CD14-positive monocyte (primary cell): ENCODE measurements around the gene CCDC178. TPM values are rescaled to one million over a fixed set of nuclear protein-coding genes. Genes with fewer than 3 reads are reported as not detected.

ENCODE experiments used
- DNase-seq, 3 donors: peaks; one replicate each; pipeline ENCODE4 v3.0.0-alpha.2; 2011 to 2022
- H2AFZ ChIP-seq: 2 replicates; pipeline ENCODE4 v1.6.0; 2012; ENCODE audit warnings: mild to moderate bottlenecking, low read depth, low read length, inconsistent platforms; ENCODE audit not compliant: insufficient read depth, poor library complexity, severe bottlenecking
- H3K27ac ChIP-seq, 2 donors: 1 replicate in 1 of 2; 2 replicates in 1 of 2; pipeline ENCODE4 v1.5.1; 2012 to 2013; ENCODE audit warnings: low read length in 2 of 2, control low read depth in 1 of 2, inconsistent platforms in 1 of 2, low read depth in 1 of 2, mild to moderate bottlenecking in 1 of 2
- H3K27me3 ChIP-seq, 2 donors: one replicate each; pipeline versions ENCODE4 v1.6.0 to v1.6.1; 2011 to 2013; ENCODE audit warnings: low read length in 2 of 2; ENCODE audit not compliant: control insufficient read depth in 2 of 2, insufficient read depth in 2 of 2
- H3K36me3 ChIP-seq, 2 donors: replicated peaks in 1 of 2; 1 replicate in 1 of 2; 2 replicates in 1 of 2; pipeline versions ENCODE4 v1.5.1 to v1.6.1; 2012 to 2013; ENCODE audit warnings: low read length in 2 of 2, control low read depth in 1 of 2, inconsistent platforms in 1 of 2, mild to moderate bottlenecking in 1 of 2; ENCODE audit not compliant: insufficient read depth in 2 of 2, control insufficient read depth in 1 of 2
- H3K4me1 ChIP-seq, 2 donors: 1 replicate in 1 of 2; 2 replicates in 1 of 2; pipeline versions ENCODE4 v1.5.1 to v1.6.1; 2012 to 2013; ENCODE audit warnings: low read length in 2 of 2, control low read depth in 1 of 2, inconsistent platforms in 1 of 2, mild to moderate bottlenecking in 1 of 2, moderate library complexity in 1 of 2; ENCODE audit not compliant: insufficient read depth in 2 of 2, control insufficient read depth in 1 of 2
- H3K4me2 ChIP-seq: replicated peaks from 2 replicates; pipeline ENCODE3; 2012; ENCODE audit warnings: low read length, moderate library complexity, mild to moderate bottlenecking; ENCODE audit not compliant: poor library complexity, severe bottlenecking; ENCODE audit errors: extremely low read depth
- H3K4me3 ChIP-seq, 3 experiments: fragments of 200-600 bp in 1 of 3; sonication (generic) in 1 of 3; replicated peaks in 1 of 3; 1 replicate in 2 of 3; 2 replicates in 1 of 3; pipeline ENCODE4 v1.5.1; 2011 to 2013; ENCODE audit warnings: low read length in 3 of 3, mild to moderate bottlenecking in 3 of 3, control low read depth in 2 of 3, low read depth in 2 of 3, inconsistent platforms in 1 of 3, moderate library complexity in 1 of 3
- H3K79me2 ChIP-seq: 2 replicates; pipeline ENCODE4 v1.6.0; 2012; ENCODE audit warnings: mild to moderate bottlenecking, control low read depth, inconsistent platforms, low read length, moderate library complexity; ENCODE audit not compliant: insufficient read depth
- H3K9ac ChIP-seq: 2 replicates; pipeline ENCODE4 v1.6.0; 2017; ENCODE audit warnings: low read length, mild to moderate bottlenecking; ENCODE audit not compliant: insufficient read depth, poor library complexity, severe bottlenecking
- H3K9me3 ChIP-seq, 2 donors: replicated peaks in 1 of 2; 1 replicate in 1 of 2; 2 replicates in 1 of 2; pipeline versions ENCODE4 v1.5.1 to v1.6.1; 2012 to 2013; ENCODE audit warnings: low read length in 2 of 2, control low read depth in 1 of 2; ENCODE audit not compliant: control insufficient read depth in 1 of 2, insufficient read depth in 1 of 2
- H4K20me1 ChIP-seq: 2 replicates; pipeline ENCODE4 v1.6.0; 2012; ENCODE audit warnings: mild to moderate bottlenecking, low read length, control low read depth, moderate library complexity; ENCODE audit not compliant: insufficient read depth
- H3K27ac Mint-ChIP-seq, 7 donors: one replicate each; pipeline ENCODE4 v1.8.0; 2020; ENCODE audit warnings: mild to moderate bottlenecking in 7 of 7, mixed read lengths in 7 of 7, moderate library complexity in 6 of 7, inconsistent platforms in 2 of 7
- H3K27me3 Mint-ChIP-seq, 3 donors: one replicate each; pipeline ENCODE4 v1.8.0; 2021 to 2022; ENCODE audit warnings: low read depth in 3 of 3, mild to moderate bottlenecking in 3 of 3, mixed read lengths in 3 of 3, moderate library complexity in 3 of 3, inconsistent platforms in 1 of 3
- H3K36me3 Mint-ChIP-seq, 2 donors: one replicate each; pipeline ENCODE4 v1.8.0; 2020; ENCODE audit warnings: mixed read lengths in 2 of 2, inconsistent platforms in 1 of 2, mild to moderate bottlenecking in 1 of 2
- H3K4me1 Mint-ChIP-seq: one replicate; pipeline ENCODE4 v1.8.0; 2020; ENCODE audit warnings: mild to moderate bottlenecking, mixed read lengths
- H3K4me3 Mint-ChIP-seq, 2 donors: one replicate each; pipeline ENCODE4 v1.8.0; 2020; ENCODE audit warnings: mild to moderate bottlenecking in 2 of 2, mixed read lengths in 2 of 2, moderate library complexity in 1 of 2
- H3K9me3 Mint-ChIP-seq, 7 donors: one replicate each; pipeline ENCODE4 v1.8.0; 2020 to 2022; ENCODE audit warnings: mixed read lengths in 7 of 7, mild to moderate bottlenecking in 6 of 7, moderate library complexity in 6 of 7, inconsistent platforms in 2 of 7
- CTCF ChIP-seq: fragments of 200-600 bp; IDR thresholded peaks from one replicate; pipeline ENCODE4 v1.8.0; 2022; ENCODE audit warnings: antibody characterized with exemption, mild to moderate bottlenecking
- WGBS: methylation state at CpG from one replicate; pipeline ENCODE4 v1.1.5; 2013; ENCODE audit warnings: missing lambda C conversion rate; ENCODE audit not compliant: insufficient coverage; 5-methylcytosine and 5-hydroxymethylcytosine counted together
- intact Hi-C, 2 donors: fragments of 100-400 bp; cut with micrococcal nuclease; formaldehyde crosslinking; loops; one replicate each; pipeline versions ENCODE4 v1.15.0 to v1.15.1; 2023
- polyA plus RNA-seq, 3 donors: library from polyadenylated mRNA; depleted of rRNA in 1 of 3; unstranded in 2 of 3; stranded (reverse) in 1 of 3; fragments of 300-500 nt in 2 of 3; fragments of >200 nt in 1 of 3; fragmentation: Illumina TruSeq in 2 of 3; gene quantifications; 1 replicate in 2 of 3; 2 replicates in 1 of 3; pipeline ENCODE4 v1.2.3, GENCODE V29; 2012 to 2021

CCDC178 gene
- polyA plus RNA-seq, 3 donors: not detected

DNA sequence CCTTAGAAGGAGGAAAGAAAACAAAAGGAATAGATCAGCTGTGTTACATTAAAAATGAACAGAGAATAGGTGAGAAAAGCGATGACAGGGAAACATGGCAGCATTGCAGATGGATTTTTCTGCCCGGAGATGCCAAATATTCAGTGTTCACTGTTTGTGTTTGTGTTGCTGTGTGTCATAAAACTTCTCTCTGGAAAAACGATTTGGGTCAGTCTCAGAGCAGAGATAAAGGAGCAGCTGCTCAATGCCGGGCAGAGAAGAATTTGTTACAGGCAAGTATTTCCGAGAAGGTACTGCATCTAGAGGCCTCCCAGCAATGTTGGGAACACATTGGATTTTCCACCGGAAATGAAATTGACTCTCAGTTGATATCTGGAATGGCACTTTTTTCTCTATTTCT, 511.3 kb downstream of the CCDC178 start:
- no peaks in the 10 kb centered on the region for H3K79me2 ChIP-seq
- H3K4me3 Mint-ChIP-seq: no peak overlapping the region
- H3K9me3 Mint-ChIP-seq: peaks cover 0 to 2% (median 0%) of the 10 kb centered on the region in 7 donors
- H2AFZ ChIP-seq: no peak overlapping the region
- WGBS: 88% methylated on average over 4 of the region's 6 CpGs
- intact Hi-C loops: no loop called here
- no peaks in the 10 kb centered on the region for H3K4me1 Mint-ChIP-seq
- H3K36me3 ChIP-seq: no peaks in the 10 kb centered on the region
- no peaks in the 10 kb centered on the region for H3K36me3 Mint-ChIP-seq
- no peak overlapping the region for H3K4me3 ChIP-seq
- no peaks in the 10 kb centered on the region for H3K9me3 ChIP-seq
- no peak overlapping the region for H3K4me2 ChIP-seq
- no peaks in the 10 kb centered on the region for H3K4me1 ChIP-seq
- H3K9ac ChIP-seq: no peak overlapping the region
- no peak for DNase-seq
- peaks cover 0 to 2% of the 10 kb centered on the region in 2 donors for H3K27me3 ChIP-seq
- no peak for TF ChIP-seq CTCF
- no peaks in the 10 kb centered on the region for H4K20me1 ChIP-seq
- no peak overlapping the region for H3K27ac Mint-ChIP-seq
- no peak overlapping the region for H3K27ac ChIP-seq
- peaks cover 0 to 11% (median 2%) of the 10 kb centered on the region in 3 donors for H3K27me3 Mint-ChIP-seq

GRCh38 chr18:32922951-32923430, 517.5 kb downstream of the CCDC178 start:
- H4K20me1 ChIP-seq: no peaks in the 10 kb centered on the region
- no peak overlapping the region for H3K4me2 ChIP-seq
- Mint-ChIP-seq H3K36me3 (no peaks in the 10 kb centered on the region), H3K4me1 (peaks cover 20% of the 10 kb centered on the region), H3K9me3 (peaks cover 0 to 2% (median 0%) of the 10 kb centered on the region in 7 donors), H3K27ac (peak overlapping the region in 1 of 7 donors; percentile 66), H3K4me3 (no peak overlapping the region), H3K27me3 (peaks cover 0 to 20% (median 7%) of the 10 kb centered on the region in 3 donors)
- no peak for TF ChIP-seq CTCF
- H3K9me3 ChIP-seq: no peaks in the 10 kb centered on the region
- H2AFZ ChIP-seq: no peak overlapping the region
- H3K27ac ChIP-seq: no peak overlapping the region
- DNase-seq: no peak
- intact Hi-C loops: no loop called here
- H3K4me1 ChIP-seq: peaks cover 9 to 25% of the 10 kb centered on the region in 2 donors
- H3K4me3 ChIP-seq: no peak overlapping the region
- no CpG with 5 or more reads among the region's 2 CpGs for WGBS
- H3K27me3 ChIP-seq: peaks cover 0 to 3% of the 10 kb centered on the region in 2 donors
- H3K36me3 ChIP-seq: no peaks in the 10 kb centered on the region
- no peak overlapping the region for H3K9ac ChIP-seq
- no peaks in the 10 kb centered on the region for H3K79me2 ChIP-seq
